Right lobe of liver (tissue), 6 donors: Measurements from ENCODE around the gene RAP2B. TPM values are rescaled to one million over a fixed set of nuclear protein-coding genes. Genes with fewer than 3 reads are reported as not detected.

Source experiments
- ATAC-seq, 4 donors: fragments of 200-7000 bp; cut with Tn5 transposase; one replicate each; pipeline ENCODE4 v1.9.1; 2020; ENCODE audit warnings: mild to moderate bottlenecking in 4 of 4, moderate library complexity in 4 of 4
- DNase-seq, 3 donors: peaks; one replicate each; pipeline ENCODE4 v3.0.0-alpha.2; 2020
- H3K27ac ChIP-seq, 3 donors: fragments of 200-600 bp; one replicate each; pipeline ENCODE4 v1.8.0; 2022
- H3K27me3 ChIP-seq, 2 donors: fragments of 200-600 bp; one replicate each; pipeline ENCODE4 v1.8.0; 2022
- H3K36me3 ChIP-seq, 4 donors: fragments of 200-600 bp; sonication (generic) in 1 of 4; one replicate each; pipeline versions ENCODE4 v1.5.1 to v1.8.0; 2017 to 2022; ENCODE audit warnings: control low read depth in 1 of 4
- H3K4me1 ChIP-seq, 4 donors: fragments of 200-600 bp; sonication (generic) in 1 of 4; one replicate each; pipeline versions ENCODE4 v1.5.1 to v1.8.0; 2017 to 2022; ENCODE audit warnings: control low read depth in 1 of 4
- H3K4me3 ChIP-seq, 3 donors: fragments of 200-600 bp; one replicate each; pipeline ENCODE4 v1.8.0; 2022
- H3K9me3 ChIP-seq, 4 donors: fragments of 200-600 bp; sonication (generic) in 1 of 4; one replicate each; pipeline versions ENCODE4 v1.5.1 to v1.8.0; 2017 to 2022; ENCODE audit warnings: control low read depth in 1 of 4
- CTCF ChIP-seq, 4 donors: fragments of 200-600 bp in 3 of 4; fragments of 450-650 bp in 1 of 4; IDR thresholded peaks; one replicate each; pipeline versions ENCODE4 v1.5.1 to v1.8.0; 2016 to 2022; ENCODE audit warnings: antibody characterized with exemption in 4 of 4, mild to moderate bottlenecking in 2 of 4
- POLR2A ChIP-seq: fragments of 450-650 bp; IDR thresholded peaks from one replicate; pipeline ENCODE4 v1.6.1; 2017; ENCODE audit warnings: antibody characterized with exemption, mild to moderate bottlenecking
- WGBS: methylation state at CpG from one replicate; pipeline ENCODE4 v1.1.6; 2018; ENCODE audit warnings: low coverage, low lambda C conversion rate; ENCODE audit not compliant: insufficient coverage; ENCODE audit errors: missing lambda C conversion rate; 5-methylcytosine and 5-hydroxymethylcytosine counted together
- intact Hi-C, 2 donors: fragments of 100-400 bp; cut with DNase I; formaldehyde crosslinking; loops; one replicate each; pipeline versions ENCODE4 v1.11.2 to v1.14.1; 2022
- total RNA-seq, 6 experiments: library from RNA; depleted of rRNA in 2 of 6; stranded (reverse); fragments of >200 nt in 2 of 6; fragmentation: NEBNext Ultra II Directional in 3 of 6; extraction: Animal tissue kit (Norgen Biotek cat#: 25700) in 3 of 6; gene quantifications; one replicate each; pipeline versions ENCODE4 v1.1.0 to v1.2.4, GENCODE V29; 2016 to 2023
- donor health status: DM: no; HTN: yes; CAD: no.
- donor health status: DM: no; HTN: no; CAD: no.
- donor health status: DM: no; HTN: no; CAD: no.
- donor health status: DM: no; HTN: yes; CAD: no.
- donor health status: DM: no; HTN: yes; CAD: no.

Gene RAP2B
- total RNA-seq, 6 experiments from 2014 or later: 2.4 to 17.6 (median 4.5) TPM

DNA sequence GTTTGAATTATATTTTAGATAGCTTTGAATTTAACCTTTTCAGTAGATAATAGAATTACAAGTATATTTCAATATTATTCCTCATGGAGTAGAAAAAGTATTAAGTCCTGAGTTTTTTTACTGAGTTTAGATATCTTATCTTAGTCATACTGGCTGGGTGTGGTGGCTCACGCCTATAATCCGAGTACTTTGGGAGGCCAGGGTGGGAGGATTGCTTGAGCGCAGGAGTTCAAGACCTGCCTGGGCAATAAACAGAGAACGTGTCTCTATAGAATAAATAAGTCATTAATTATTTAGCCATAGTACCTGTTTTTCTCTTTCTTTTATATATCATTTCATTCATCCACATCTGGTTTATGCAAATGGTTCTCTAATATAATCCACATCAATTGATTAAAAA lies 9.9 kb downstream of the RAP2B start:
- H3K36me3 ChIP-seq: no peaks in the 10 kb centered on the region
- intact Hi-C loops: no loop called here
- WGBS: 90% methylated on average over 4 of the region's 4 CpGs
- no peak overlapping the region for H3K27ac ChIP-seq
- DNase-seq (no peak), ATAC-seq (no peak)
- H3K4me3 ChIP-seq: no peak overlapping the region
- H3K9me3 ChIP-seq: no peaks in the 10 kb centered on the region
- no peaks in the 10 kb centered on the region for H3K27me3 ChIP-seq
- no peak for TF ChIP-seq POLR2A
- no peak for TF ChIP-seq CTCF (IDR thresholded peaks at IDR 0.05)
- no peaks in the 10 kb centered on the region for H3K4me1 ChIP-seq

GRCh38 chr3:153172796-153173757 lies 11.1 kb downstream of the RAP2B start:
- no peak for TF ChIP-seq CTCF (IDR thresholded peaks at IDR 0.05)
- TF ChIP-seq POLR2A: no peak
- intact Hi-C loops: no loop called here
- Histone ChIP-seq H3K27ac (no peak overlapping the region), H3K4me3 (no peak overlapping the region), H3K9me3 (no peaks in the 10 kb centered on the region), H3K27me3 (no peaks in the 10 kb centered on the region), H3K36me3 (no peaks in the 10 kb centered on the region), H3K4me1 (no peaks in the 10 kb centered on the region)
- ATAC-seq: no peak
- DNase-seq: no peak
- 88% methylated on average over 19 of the region's 19 CpGs for WGBS

DNA sequence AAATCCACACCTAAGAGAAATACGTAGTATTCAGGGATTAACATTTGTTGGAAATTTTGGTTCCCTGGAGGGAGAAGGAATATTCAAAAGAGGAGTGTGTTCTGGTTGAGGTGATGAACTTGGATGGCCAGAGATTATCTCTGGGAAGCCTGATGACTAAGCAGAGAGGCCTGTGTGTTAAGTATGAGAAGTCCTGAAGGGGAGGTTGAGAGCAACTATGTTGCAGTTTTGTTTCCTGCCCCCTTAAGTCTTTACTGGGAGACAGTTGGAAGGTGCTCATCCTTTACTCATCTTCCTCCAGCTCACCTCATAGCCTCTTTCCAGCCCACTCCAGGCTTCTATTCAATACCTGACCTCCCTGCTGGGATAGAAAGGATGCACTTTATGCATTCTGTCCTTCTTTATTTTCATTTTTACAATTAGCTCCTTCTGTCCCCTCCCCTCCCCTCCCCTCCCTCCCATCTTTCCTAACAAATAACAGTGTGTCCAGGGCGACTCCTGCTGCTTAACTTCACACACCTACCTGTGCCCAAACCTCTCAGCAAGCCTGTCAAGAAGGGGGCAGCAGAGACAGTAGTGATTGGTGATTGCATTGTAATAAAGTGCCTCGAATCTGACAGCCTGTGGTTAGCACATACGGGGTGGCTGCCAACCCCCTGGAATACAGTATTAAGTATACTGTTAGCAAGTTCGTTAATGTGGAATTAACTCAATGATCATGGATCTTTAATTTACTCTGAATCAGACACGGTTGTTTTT lies 11.9 kb downstream of the RAP2B start:
- no peaks in the 10 kb centered on the region for H3K27me3 ChIP-seq
- DNase-seq (no peak), ATAC-seq (no peak)
- H3K4me1 ChIP-seq: no peaks in the 10 kb centered on the region
- no peak overlapping the region for H3K27ac ChIP-seq
- intact Hi-C loops: no loop called here
- H3K4me3 ChIP-seq: no peak overlapping the region
- 39% methylated on average over 6 of the region's 6 CpGs for WGBS
- H3K36me3 ChIP-seq: no peaks in the 10 kb centered on the region
- TF ChIP-seq POLR2A: no peak
- H3K9me3 ChIP-seq: no peaks in the 10 kb centered on the region

GRCh38 chr3:153176197-153176596 lies 14.2 kb downstream of the RAP2B start:
- Histone ChIP-seq H3K36me3 (no peaks in the 10 kb centered on the region), H3K9me3 (no peaks in the 10 kb centered on the region), H3K27me3 (no peaks in the 10 kb centered on the region), H3K27ac (no peak overlapping the region), H3K4me1 (no peaks in the 10 kb centered on the region), H3K4me3 (no peak overlapping the region)
- DNase-seq (no peak), ATAC-seq (no peak)
- intact Hi-C loops: no loop called here
- TF ChIP-seq POLR2A: no peak
- TF ChIP-seq CTCF (IDR thresholded peaks at IDR 0.05): no peak
- 96% methylated on average over 3 of the region's 3 CpGs for WGBS

DNA sequence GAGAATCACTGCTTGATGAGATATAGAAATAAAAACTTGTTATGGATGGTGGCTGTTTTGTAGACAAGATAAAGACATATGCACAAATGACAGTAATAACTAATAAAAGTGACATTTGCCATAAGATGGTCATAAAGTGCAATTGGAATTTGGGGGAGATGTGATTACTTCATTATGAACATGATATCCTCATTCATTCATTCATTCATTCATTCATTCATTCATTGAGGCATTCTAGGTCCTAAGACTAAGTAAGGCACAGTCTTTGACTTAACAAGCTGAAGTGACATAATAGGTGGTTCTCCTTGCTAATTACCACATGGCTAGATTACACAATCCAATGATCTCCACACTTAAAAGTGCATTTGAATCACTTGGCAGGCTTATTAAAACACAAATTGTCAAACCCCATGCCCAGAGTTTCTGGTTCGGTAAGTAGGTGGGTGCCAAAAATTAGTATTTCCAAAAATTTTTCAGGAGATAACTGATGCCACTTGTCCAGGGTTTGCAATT lies 18.9 kb downstream of the RAP2B start:
- H3K4me1 ChIP-seq: no peaks in the 10 kb centered on the region
- no peak for TF ChIP-seq CTCF (IDR thresholded peaks at IDR 0.05)
- TF ChIP-seq POLR2A: no peak
- ATAC-seq (no peak), DNase-seq (no peak)
- 82% methylated on average over 1 of the region's 1 CpG for WGBS
- no peaks in the 10 kb centered on the region for H3K9me3 ChIP-seq
- no peak overlapping the region for H3K4me3 ChIP-seq
- intact Hi-C loops: no loop called here
- no peaks in the 10 kb centered on the region for H3K36me3 ChIP-seq
- no peak overlapping the region for H3K27ac ChIP-seq
- H3K27me3 ChIP-seq: no peaks in the 10 kb centered on the region
